Fibroblast of gingiva (primary cell): ENCODE data around the gene TMED9.
A peak's percentile ranks its signal among the peaks of the same experiment; 100 is the strongest.
"Not testable (repeated sequence)": the region's sequence is repeated elsewhere in the genome, so short reads cannot be mapped to it uniquely, and the experiment has no call there.

Experiments used
- DNase-seq: peaks from one replicate; pipeline ENCODE4 v3.0.0-alpha.2; 2011; ENCODE audit warnings: low read depth

TMED9 gene

GRCh38 chr5:177606071-177607051, 14.4 kb downstream of the TMED9 start:
- no peak for DNase-seq

GRCh38 chr5:177607115-177607451, 15.1 kb downstream of the TMED9 start:
- no peak for DNase-seq

GRCh38 chr5:177607452-177608192, 15.6 kb downstream of the TMED9 start:
- DNase-seq = peak; percentile 76

GRCh38 chr5:177608243-177609075, 16.5 kb downstream of the TMED9 start:
- no peak for DNase-seq

- no peak for DNase-seq
These were observed 17.4 kb downstream of the TMED9 start for GRCh38 chr5:177609076-177610059.

GRCh38 chr5:177610131-177610769, 18.2 kb downstream of the TMED9 start:
- no peak for DNase-seq

GRCh38 chr5:177610770-177611445, 18.9 kb downstream of the TMED9 start:
- no peak for DNase-seq

GRCh38 chr5:177611446-177612214, 19.6 kb downstream of the TMED9 start:
- no peak for DNase-seq

- DNase-seq = no peak
These were observed 20.2 kb downstream of the TMED9 start for GRCh38 chr5:177612215-177612673.

- no peak for DNase-seq
These were observed 28.6 kb downstream of the TMED9 start for GRCh38 chr5:177620560-177620959.

GRCh38 chr5:177624172-177624571, 32.2 kb downstream of the TMED9 start:
- not testable (repeated sequence) for DNase-seq

- not testable (repeated sequence) for DNase-seq
These were observed 38.2 kb downstream of the TMED9 start for GRCh38 chr5:177630186-177630585.

GRCh38 chr5:177634912-177635311, 42.9 kb downstream of the TMED9 start:
- DNase-seq = not testable (repeated sequence)

GRCh38 chr5:177645462-177645861, 53.5 kb downstream of the TMED9 start:
- not testable (repeated sequence) for DNase-seq
